NB4 (cell line): Measurements from ENCODE around the gene PDCD6IP.

Experiments
- DNase-seq: peaks from one replicate; pipeline ENCODE4 v3.0.0; 2010; ENCODE audit warnings: low read depth
- H3K4me3 ChIP-seq: one replicate; pipeline ENCODE4 v1.5.1; 2011; ENCODE audit warnings: mild to moderate bottlenecking, low read depth, low read length, moderate library complexity
- CTCF ChIP-seq: IDR thresholded peaks from one replicate; pipeline ENCODE4 v1.5.1; 2012; ENCODE audit warnings: low read depth, low read length
- MAX ChIP-seq: IDR thresholded peaks from 2 replicates; pipeline ENCODE4 v1.6.1; 2011; ENCODE audit warnings: low read depth, low read length
- MYC ChIP-seq: IDR thresholded peaks from 2 replicates; pipeline ENCODE4 v1.6.1; 2011; ENCODE audit warnings: low read depth, low read length
- POLR2A ChIP-seq: IDR thresholded peaks from 2 replicates; pipeline ENCODE4 v1.6.1; 2011; ENCODE audit warnings: mild to moderate bottlenecking; ENCODE audit not compliant: insufficient read length; ENCODE audit errors: extremely low read depth

The PDCD6IP gene

DNA sequence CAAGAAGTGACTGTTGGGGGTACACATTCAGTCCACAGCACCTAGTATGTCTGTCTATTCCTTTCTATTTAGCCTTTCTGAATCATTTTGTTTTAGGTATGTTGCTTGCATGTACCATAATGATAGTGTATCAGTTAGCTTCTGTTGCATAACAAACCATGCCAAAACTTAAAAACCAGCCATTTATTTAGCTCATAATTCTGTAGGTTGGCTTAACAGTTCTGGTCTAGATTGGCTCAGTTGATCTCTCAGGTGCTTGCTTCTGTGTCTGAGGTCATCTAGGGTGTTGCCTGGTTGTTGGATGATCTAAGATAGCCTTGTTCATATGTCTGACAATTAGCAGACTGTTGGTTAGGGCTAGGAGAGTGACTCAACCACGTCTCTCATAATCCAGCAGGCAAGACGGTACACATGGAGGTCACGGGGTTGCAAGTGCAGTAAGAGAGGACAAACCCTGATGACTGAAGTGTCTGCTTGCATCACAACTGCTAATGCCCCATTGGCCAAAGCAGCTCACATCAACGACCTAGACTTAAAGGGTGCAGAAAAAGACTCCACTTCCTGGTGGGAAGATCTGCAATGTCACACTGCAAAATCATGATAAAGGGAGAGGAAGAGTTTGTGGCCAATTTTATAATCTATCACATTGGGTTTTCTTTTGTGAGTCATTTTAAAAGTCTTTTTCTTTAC lies 6.8 kb upstream of the PDCD6IP start:
- TF ChIP-seq MYC (peak; percentile 69), MAX (peak; percentile 85), POLR2A (no peak)
- H3K4me3 ChIP-seq, result no peak overlapping the region
- peak; percentile 96 for DNase-seq

DNA sequence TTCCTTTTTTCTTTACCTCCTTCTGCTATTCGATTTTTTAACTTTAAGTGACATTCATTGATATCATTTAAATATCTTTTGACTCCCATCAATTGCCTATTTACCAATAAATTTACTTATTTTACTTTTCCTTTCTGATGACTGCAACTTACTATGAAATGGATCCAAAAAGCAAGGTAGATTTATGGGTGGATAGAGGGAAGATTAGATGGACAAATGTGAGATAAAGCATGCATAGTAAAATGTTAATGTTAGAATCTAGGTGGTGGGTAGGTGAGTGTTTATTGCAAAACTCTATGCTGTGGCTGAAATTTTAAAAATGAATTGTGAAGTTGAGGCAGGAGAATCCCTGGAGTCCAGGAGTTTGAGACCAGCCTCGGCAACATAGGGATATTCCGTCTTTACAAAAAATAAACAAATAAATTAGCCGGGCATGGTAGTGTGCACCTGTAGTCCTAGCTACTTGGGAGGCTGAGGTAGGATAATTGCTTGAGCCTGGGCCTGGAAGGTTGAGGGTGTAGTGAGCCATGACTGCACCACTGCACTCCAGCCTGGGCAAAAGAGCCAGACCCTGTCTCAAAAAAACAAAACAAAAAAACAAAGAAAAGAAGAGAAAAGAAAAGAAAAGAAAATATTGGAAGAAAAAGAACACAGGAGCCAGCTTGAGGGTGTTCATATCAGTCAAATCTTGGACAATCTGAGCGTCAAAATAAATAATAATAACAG lies 6.1 kb upstream of the PDCD6IP start:
- no peak for DNase-seq
- no peak for TF ChIP-seq MYC
- TF ChIP-seq CTCF, result no peak
- no peak for TF ChIP-seq MAX
- TF ChIP-seq POLR2A, result no peak
- H3K4me3 ChIP-seq, result no peak overlapping the region

- no peak for DNase-seq
- no peak overlapping the region for H3K4me3 ChIP-seq
- TF ChIP-seq MYC, result no peak
- TF ChIP-seq CTCF, result no peak
- no peak for TF ChIP-seq MAX
- no peak for TF ChIP-seq POLR2A
Measured at GRCh38 chr3:33795131-33795530, 3.3 kb upstream of the PDCD6IP start.

GRCh38 chr3:33795856-33796536 lies 2.4 kb upstream of the PDCD6IP start:
- peak; percentile 35 for DNase-seq
- no peak overlapping the region for H3K4me3 ChIP-seq
- TF ChIP-seq MAX (no peak), POLR2A (no peak), MYC (no peak), CTCF (no peak)

- peak overlapping the region; percentile 95 for H3K4me3 ChIP-seq
- TF ChIP-seq CTCF, result no peak
- no peak for TF ChIP-seq MAX
- no peak for TF ChIP-seq POLR2A
- TF ChIP-seq MYC, result no peak
- DNase-seq, result no peak
Measured at GRCh38 chr3:33798113-33798417, 365 bp upstream of the PDCD6IP start.

GRCh38 chr3:33799202-33799551 lies 747 bp downstream of the PDCD6IP start:
- peak overlapping the region; percentile 95 for H3K4me3 ChIP-seq
- TF ChIP-seq CTCF, result no peak
- TF ChIP-seq POLR2A, result no peak
- no peak for TF ChIP-seq MYC
- TF ChIP-seq MAX, result no peak
- DNase-seq, result no peak
